ENCODE results near the gene TMOD2.

Gene TMOD2

DNA sequence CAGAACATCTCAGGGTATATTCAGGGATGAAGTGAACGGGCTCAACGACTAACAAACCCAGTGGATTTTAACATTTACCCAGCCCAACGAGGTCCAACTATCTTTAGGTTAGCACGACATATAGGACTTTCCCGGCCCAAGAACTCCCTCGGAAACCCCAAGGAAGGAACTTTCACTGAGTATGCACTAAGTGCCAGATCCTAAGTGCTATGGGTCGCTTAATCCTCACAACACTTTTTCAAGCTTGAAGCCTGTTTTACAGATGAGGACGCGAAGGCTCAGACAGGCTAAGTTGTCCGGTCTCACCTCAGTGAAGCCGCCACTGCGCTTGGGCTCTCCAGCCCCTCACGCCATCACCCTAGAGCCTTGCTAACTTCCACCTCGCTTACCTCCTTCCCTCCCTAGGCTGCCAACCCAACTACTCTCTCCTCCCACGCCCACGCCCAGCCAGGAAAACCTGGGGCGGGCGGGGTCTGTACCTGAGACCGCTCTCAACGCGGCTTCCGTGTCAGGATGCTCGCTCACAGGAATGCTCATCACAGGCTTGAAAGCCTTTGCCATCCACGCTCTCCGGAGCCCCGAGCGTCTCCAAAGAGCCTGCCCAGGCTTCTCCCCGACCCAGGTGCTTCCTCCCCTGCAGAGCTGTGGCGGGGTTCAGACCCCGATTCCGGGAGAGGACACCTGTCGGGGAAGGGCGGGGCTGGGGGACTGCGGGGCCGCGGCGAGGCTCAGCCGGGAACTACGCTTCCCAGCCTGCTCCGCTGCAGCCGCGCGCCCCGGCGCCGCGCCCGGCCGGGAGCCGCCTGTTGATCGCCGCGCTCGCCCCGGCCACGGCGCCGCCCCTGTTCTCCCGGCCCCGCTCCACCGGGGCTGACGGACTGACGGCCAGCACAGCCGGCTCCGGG lies at the start of gene TMOD2:
Gene TMOD2, plus strand, starts transcription at position 806 of the 905 bp plus-strand sequence. CDS start 14,845 bp downstream, outside the sequence.
- peak; percentile 53 for DNase-seq

GRCh38 chr15:51702710-51703109 lies 48.7 kb upstream of the TMOD2 start:
- no peak for DNase-seq

DNA sequence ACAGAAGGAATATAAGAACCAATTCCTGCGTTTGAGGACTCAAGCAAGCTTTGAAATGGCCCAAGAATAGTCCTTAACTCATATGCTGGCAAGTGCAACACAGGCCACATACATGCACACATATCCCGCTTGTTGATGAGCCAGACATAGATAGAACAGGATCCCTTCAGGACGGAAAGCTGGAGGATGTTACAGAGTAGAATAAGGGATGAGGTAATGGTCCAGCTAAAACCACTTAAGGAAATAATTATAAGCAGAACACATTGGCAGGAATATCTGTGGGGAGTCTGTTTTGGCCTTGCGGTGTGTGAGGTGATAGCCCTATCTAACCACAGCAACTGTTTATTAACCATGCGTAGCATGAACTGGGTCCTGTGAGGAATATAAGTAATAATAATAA lies 45.1 kb upstream of the TMOD2 start:
- DNase-seq = no peak

DNA sequence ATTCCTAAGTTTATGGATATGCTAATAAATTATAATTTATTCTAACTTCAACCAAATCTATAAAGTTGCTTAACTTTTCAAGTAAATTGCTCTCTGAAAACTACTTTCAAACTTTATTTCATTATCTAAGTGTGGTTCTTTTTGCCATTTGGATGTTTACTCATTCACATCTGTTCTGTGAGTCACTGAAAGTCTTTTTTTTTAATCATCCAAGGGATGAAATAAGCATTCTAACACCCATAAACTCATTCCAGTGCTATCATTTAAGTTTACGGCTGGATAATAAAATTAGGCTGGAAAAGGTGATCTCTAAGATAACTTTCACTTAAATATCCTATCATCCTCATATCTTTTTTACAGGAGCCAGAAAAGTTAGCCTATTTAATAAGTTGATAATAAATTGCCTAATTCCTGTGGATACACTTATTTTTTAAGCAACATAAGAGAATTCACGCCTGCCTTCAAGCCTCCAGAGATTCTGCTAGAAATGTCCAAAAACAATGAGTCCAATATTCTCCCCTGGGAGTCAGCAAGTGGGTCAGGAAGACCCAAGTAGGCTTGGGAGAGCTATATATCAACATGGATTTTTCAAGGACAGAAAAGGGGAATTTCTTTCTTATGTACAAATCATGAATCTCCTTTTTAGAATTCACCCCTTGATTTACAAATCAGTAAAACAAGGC lies 44.3 kb upstream of the TMOD2 start:
- DNase-seq = no peak

DNA sequence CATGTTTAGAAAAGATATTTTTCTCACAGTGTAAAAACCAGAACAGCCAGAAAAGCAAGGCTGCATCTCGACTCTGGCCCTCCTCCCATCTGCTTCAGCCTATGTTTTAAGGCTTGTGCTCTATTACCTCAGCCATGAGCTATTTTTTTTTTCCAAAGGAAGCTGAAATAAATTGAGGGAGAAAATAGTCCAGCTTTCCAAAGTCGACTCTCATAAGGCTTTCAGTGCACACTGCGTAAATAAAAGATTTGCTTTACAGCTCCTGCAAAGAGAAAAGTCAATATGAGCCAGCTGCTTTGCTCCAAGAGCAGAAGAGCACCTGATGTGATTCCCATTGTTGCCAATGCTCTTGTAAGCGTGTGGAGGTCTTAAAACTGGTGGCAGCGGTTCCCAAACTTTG lies 43.4 kb upstream of the TMOD2 start:
- no peak for DNase-seq

DNA sequence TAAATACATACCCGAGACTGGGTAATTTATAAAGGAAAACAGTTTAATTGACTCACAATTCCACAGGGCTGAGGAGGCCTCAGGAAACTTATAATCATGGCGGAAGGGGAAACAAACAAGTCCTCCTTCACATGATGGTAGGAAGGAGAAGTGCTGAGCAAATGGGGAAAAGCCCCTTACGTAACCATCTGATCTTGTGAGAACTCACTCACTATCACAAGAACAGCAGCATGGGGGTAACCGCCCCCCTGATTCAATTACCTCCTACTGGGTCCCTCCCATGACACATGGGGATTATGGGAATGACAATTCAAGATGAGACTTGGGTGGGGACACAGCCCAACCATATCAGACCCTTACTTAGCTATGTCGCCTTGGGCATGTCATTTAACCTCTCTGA lies 42.4 kb upstream of the TMOD2 start:
- DNase-seq = no peak

GRCh38 chr15:51714162-51714561 lies 37.2 kb upstream of the TMOD2 start:
- no peak for DNase-seq

DNA sequence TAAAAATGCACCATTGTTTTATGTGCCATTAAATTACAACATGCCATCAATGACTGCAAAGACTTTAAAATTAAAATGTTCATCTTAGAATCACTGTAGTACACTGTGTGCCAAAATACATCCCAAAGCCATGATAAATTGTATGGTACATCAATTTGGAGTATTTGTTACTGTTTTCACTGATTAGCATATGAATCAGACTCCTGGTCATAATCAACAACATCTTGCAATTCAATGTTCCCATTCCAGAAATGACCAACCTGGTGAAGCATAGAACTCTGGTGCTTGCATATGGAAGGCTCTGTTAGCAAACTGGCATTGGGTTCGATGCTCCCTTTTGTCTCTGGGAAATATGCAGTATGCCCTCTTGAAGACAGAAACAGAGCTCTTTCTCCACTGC lies 36.5 kb upstream of the TMOD2 start:
- DNase-seq = no peak

- no peak for DNase-seq
Measured at GRCh38 chr15:51718219-51718618, 33.2 kb upstream of the TMOD2 start.

GRCh38 chr15:51718746-51719145 lies 32.7 kb upstream of the TMOD2 start:
- DNase-seq = no peak

GRCh38 chr15:51720201-51720995 lies 31.0 kb upstream of the TMOD2 start:
- DNase-seq = no peak

GRCh38 chr15:51721199-51721960 lies 30.0 kb upstream of the TMOD2 start:
- no peak for DNase-seq

GRCh38 chr15:51724199-51724598 lies 27.2 kb upstream of the TMOD2 start:
- DNase-seq = no peak

DNA sequence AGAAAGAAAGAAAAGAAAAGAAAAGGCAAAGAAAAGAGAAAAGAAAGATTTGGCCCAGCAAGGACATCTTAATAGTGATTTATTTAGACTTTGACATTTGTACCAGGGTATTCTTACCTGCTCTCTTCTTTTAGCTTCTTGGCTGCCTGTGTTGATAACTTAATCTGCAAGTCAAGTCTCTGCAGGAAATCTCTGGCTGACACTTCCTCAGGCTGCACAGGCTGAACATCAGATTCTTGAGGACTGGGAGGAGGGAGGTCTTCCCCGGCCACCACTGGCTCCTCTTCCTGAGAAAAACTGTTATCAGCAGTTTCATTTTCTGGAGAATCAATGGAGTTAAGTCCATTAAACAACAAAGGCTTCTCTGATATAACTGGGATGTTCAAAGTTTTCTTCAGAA lies 26.7 kb upstream of the TMOD2 start:
- no peak for DNase-seq

DNA sequence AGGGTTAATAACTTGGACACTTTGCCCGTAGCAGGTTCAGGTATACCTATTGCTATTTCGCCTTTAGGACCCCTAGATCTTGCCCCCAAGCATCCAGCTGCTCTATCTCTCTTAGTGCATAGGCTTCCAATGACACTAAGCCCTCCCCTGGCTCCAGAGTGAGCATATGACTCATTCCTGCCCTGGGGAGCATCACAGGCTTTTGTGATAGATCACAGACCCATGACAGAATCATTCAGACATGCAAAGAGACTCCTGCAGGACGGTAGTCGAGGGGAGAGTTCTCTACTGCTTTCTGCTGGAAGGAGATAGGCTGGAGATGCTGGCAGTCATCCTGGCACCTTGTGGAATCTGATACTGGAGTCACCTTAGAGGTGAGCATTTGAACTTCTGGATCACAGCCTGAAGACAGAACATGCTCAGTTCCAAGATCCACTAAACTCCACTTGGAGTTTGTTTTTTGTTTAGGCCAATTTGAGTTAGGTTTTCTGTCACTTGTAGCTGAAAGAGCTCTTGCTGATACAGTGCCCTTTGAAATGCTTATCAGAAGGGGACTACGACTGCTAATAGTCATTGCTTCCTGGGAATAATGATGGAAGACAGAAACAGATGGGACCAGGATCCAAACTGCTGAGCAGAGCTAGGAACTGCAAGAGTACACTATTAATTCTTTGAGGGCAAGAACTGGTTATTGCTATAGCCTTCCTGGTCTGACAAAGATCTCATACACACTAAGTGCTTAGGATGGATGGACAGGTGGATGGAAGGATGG lies 24.9 kb upstream of the TMOD2 start:
- no peak for DNase-seq

GRCh38 chr15:51727141-51727897 lies 24.1 kb upstream of the TMOD2 start:
- no peak for DNase-seq

GRCh38 chr15:51731549-51732267 lies 19.7 kb upstream of the TMOD2 start:
- peak; percentile 67 for DNase-seq

GRCh38 chr15:51732646-51733045 lies 18.8 kb upstream of the TMOD2 start:
- DNase-seq = no peak

DNA sequence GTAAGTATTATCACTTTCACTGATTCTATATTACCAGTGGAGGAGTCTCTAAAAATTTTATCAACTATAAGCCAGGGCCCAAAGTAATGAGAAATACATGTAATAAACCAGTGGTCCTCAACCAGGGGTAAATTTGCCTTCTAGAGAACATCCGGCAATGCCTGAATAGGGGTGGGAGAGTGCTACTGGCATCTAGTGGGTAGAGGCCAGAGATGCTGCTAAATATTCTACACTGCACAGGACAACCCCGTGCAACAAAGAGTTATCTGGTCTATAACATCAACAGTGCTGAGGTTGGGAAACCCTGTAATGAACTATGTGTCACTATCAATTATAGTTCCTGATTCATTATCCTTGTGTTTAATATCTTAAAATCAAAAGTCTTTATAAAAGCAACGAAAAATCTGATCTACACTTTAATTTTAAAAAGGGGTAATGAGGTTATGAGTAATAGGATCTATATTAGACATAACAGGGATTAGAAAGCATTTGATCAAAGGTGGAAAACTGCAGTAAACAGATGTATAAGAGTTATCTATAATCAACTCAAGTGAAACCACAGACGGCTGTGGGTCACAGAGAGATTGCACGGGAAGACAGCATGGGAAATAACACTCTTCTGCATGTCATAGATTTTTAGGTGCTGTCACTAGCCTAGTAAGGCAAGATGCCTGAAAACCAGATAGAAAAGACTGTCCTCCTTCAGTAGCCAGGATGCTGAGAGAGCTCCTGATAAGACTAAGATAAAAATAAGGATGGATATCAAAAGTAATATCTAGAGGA lies 16.0 kb upstream of the TMOD2 start:
- DNase-seq = peak; percentile 55

DNA sequence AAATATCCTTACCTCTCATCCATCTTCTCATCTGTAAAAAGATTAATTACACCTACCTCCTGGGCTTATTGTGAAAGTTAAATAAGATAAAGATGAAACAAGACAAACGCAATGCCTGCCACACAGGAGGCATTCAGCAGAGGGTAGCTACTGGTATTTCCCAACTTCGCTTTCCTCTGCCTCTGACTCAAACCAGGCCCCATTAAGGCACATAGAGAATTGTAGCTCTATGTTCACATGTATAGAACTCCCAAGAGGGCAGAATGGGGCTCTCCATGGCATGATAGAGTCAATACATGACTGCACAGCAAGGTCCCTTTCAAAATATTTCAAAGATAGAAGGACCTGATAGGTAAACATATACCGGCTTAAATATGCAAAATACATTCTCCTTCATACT lies 15.3 kb upstream of the TMOD2 start:
- no peak for DNase-seq

Data from CD4-positive, alpha-beta T cell treated with Interleukin-10 for 1 hour (primary cell).